K562 (cell line): ENCODE results near the gene DHDH. TPM values are rescaled to one million over a fixed set of nuclear protein-coding genes. Genes with fewer than 3 reads are reported as not detected.

Source experiments
- ATAC-seq: fragments of 200-7000 bp; cut with Tn5 transposase; 3 replicates; pipeline ENCODE4 v1.9.1; 2020; ENCODE audit warnings: moderate library complexity
- BruUV-seq: library from RNA; stranded (reverse); fragments of 400-500 nt; replicated peaks from 2 replicates; lab custom pipeline; 2021; lab: Mats Ljungman, UMichigan
- CTCF ChIA-PET: fragments of 300-600 bp; formaldehyde crosslinking; extraction: SDS; loops from one replicate; lab custom pipeline; 2021; ENCODE audit warnings: low intra/inter-chr PET ratio; lab: Yijun Ruan, JAX
- POLR2A ChIA-PET: fragments of 300-600, 350-650 bp; sonication (Branson Sonifier 250); formaldehyde crosslinking; extraction: SDS; loops from one replicate; lab custom pipeline; 2021; ENCODE audit warnings: antibody characterized with exemption, inconsistent platforms; lab: Yijun Ruan, JAX
- DNase-seq, 4 experiments: peaks; one replicate each; pipeline versions ENCODE4 v3.0.0 to v3.0.0-alpha.2; 2011 to 2018; ENCODE audit warnings: low spot score in 3 of 4, mixed read lengths in 3 of 4; ENCODE audit errors: extremely low read depth in 1 of 4
- FAIRE-seq: peaks from 2 replicates; lab custom pipeline; 2011; peaks lifted over from hg19 to GRCh38; lab: Jason Lieb, UNC
- H2AFZ ChIP-seq: 2 replicates; pipeline ENCODE4 v1.6.0; 2011; ENCODE audit warnings: low read depth, low read length, control low read depth, inconsistent platforms
- H3K27ac ChIP-seq: fragments of 200-600 bp; 3 replicates; pipeline ENCODE4 v1.8.0; 2011; ENCODE audit warnings: low read depth, mild to moderate bottlenecking, control low read depth, inconsistent platforms, low read length, moderate library complexity, mixed read lengths; ENCODE audit errors: extremely low read depth
- H3K27me3 ChIP-seq, 2 experiments: fragments of 300-600 bp in 1 of 2; 2 replicates in 1 of 2; 3 replicates in 1 of 2; pipeline versions ENCODE4 v1.6.0 to v1.8.0; 2011; ENCODE audit warnings: inconsistent platforms in 2 of 2, low read length in 2 of 2, mild to moderate bottlenecking in 1 of 2, mixed read lengths in 1 of 2, moderate library complexity in 1 of 2; ENCODE audit not compliant: control insufficient read depth in 2 of 2, insufficient read depth in 2 of 2
- H3K36me3 ChIP-seq: fragments of 300-600 bp; 3 replicates; pipeline ENCODE4 v1.8.0; 2011; ENCODE audit warnings: mild to moderate bottlenecking, low read length, inconsistent platforms; ENCODE audit not compliant: control insufficient read depth, insufficient read depth
- H3K4me1 ChIP-seq, 2 experiments: fragments of 200-600 bp in 1 of 2; replicated peaks in 1 of 2; 2 replicates in 1 of 2; 3 replicates in 1 of 2; pipeline versions ENCODE4 v1.5.1 to v1.8.0; 2011; ENCODE audit warnings: inconsistent platforms in 2 of 2, low read length in 2 of 2, mild to moderate bottlenecking in 1 of 2, mixed read lengths in 1 of 2, moderate library complexity in 1 of 2; ENCODE audit not compliant: control insufficient read depth in 2 of 2, insufficient read depth in 2 of 2
- H3K4me2 ChIP-seq: 2 replicates; pipeline ENCODE4 v1.6.1; 2011; ENCODE audit warnings: low read length, control low read depth, inconsistent platforms, mixed read lengths; ENCODE audit not compliant: insufficient read depth
- H3K4me3 ChIP-seq: fragments of 200-600 bp; sonication (generic), shearing (Covaris generic); 2 replicates; pipeline ENCODE4 v1.5.1; 2016; ENCODE audit warnings: control low read depth, inconsistent platforms
- H3K79me2 ChIP-seq: fragments of 200-600 bp; 3 replicates; pipeline ENCODE4 v1.8.0; 2011; ENCODE audit warnings: low read length, inconsistent platforms; ENCODE audit not compliant: control insufficient read depth, insufficient read depth
- H3K9ac ChIP-seq, 2 experiments: 2 replicates each; pipeline versions ENCODE4 v1.6.0 to v1.6.1; 2011; ENCODE audit warnings: low read depth in 2 of 2, low read length in 2 of 2, control low read depth in 1 of 2, inconsistent platforms in 1 of 2, mild to moderate bottlenecking in 1 of 2, mixed read lengths in 1 of 2; ENCODE audit not compliant: insufficient read depth in 1 of 2
- H3K9me1 ChIP-seq: one replicate; pipeline ENCODE4 v1.6.0; 2011; ENCODE audit warnings: inconsistent platforms, mild to moderate bottlenecking, low read length, moderate library complexity; ENCODE audit not compliant: control insufficient read depth, insufficient read depth
- H3K9me3 ChIP-seq: replicated peaks from 2 replicates; pipeline ENCODE4 v1.5.1; 2011; ENCODE audit warnings: low read depth, low read length, inconsistent platforms; ENCODE audit not compliant: control insufficient read depth, insufficient read depth
- H4K20me1 ChIP-seq: replicated peaks from 2 replicates; pipeline ENCODE4 v1.6.1; 2011; ENCODE audit warnings: low read length, inconsistent platforms, mixed read lengths; ENCODE audit not compliant: control insufficient read depth, insufficient read depth
- ATF3 ChIP-seq, 2 experiments: fragments of 450-650 bp in 1 of 2; sonication (generic) in 1 of 2; formaldehyde crosslinking in 1 of 2; IDR thresholded peaks in 1 of 2; conservative IDR thresholded peaks in 1 of 2; 2 replicates each; pipeline versions ENCODE4 v1.6.1 to v1.8.1; 2016 to 2023; ENCODE audit warnings: mild to moderate bottlenecking in 2 of 2, moderate library complexity in 2 of 2, inconsistent platforms in 1 of 2, missing genetic modification reagents in 1 of 2
- ATF7 ChIP-seq: fragments of 450-650 bp; IDR thresholded peaks from 2 replicates; pipeline ENCODE4 v1.7.1; 2014; ENCODE audit warnings: mild to moderate bottlenecking, moderate library complexity
- PCBP1 ChIP-seq: fragments of 200-400 bp; formaldehyde crosslinking; IDR thresholded peaks from 2 replicates; pipeline ENCODE4 v1.6.1; 2018; ENCODE audit warnings: mild to moderate bottlenecking, low read depth, low read length; ENCODE audit not compliant: poor library complexity, severe bottlenecking
- ZZZ3 ChIP-seq: fragments of 450-650 bp; IDR thresholded peaks from 2 replicates; pipeline ENCODE4 v1.6.1; 2016; ENCODE audit warnings: antibody characterized with exemption, mild to moderate bottlenecking, moderate library complexity
- WGBS: fragments of 100-300 bp; shearing (Covaris generic); methylation state at CpG from one replicate; pipeline ENCODE4 v1.1.6; 2016; ENCODE audit warnings: low coverage, mixed read lengths; ENCODE audit not compliant: insufficient coverage; ENCODE audit errors: missing lambda C conversion rate; 5-methylcytosine and 5-hydroxymethylcytosine counted together
- in situ Hi-C: fragments of 300-500 bp; cut with MboI; formaldehyde crosslinking; loops from 4 replicates; pipeline ENCODE4 v1.15.0; 2018; ENCODE audit warnings: inconsistent platforms, mixed read lengths
- intact Hi-C: fragments of 100-400 bp; cut with micrococcal nuclease; formaldehyde crosslinking; loops from 2 replicates; pipeline ENCODE4 v1.14.2; 2022
- polyA plus RNA-seq, 8 experiments: library from polyadenylated mRNA; depleted of rRNA in 4 of 8; stranded (reverse) in 5 of 8; unstranded in 3 of 8; fragments of >200 nt; fragmentation: Nextera tagmentation in 2 of 8; fragmentation: Illumina TruSeq in 1 of 8; extraction: Ambion mirVana in 2 of 8; extraction: Trizol in 1 of 8; gene quantifications; 2 replicates each; pipeline versions ENCODE4 v1.2.1 to v1.2.3, GENCODE V29; 2011 to 2014; ENCODE audit warnings: inconsistent platforms in 1 of 8, missing spikeins in 1 of 8
- total RNA-seq, 7 experiments: library from RNA; depleted of rRNA in 6 of 7; stranded (reverse); fragments of >200 nt in 6 of 7; fragmentation: Illumina TruSeq in 2 of 7; extraction: Trizol in 2 of 7; gene quantifications; 2 replicates each; pipeline versions ENCODE4 v1.2.1 to v1.2.3, GENCODE V29; 2011 to 2021; ENCODE audit warnings: low replicate concordance in 1 of 7

DHDH gene
- total and polyA plus RNA-seq, 9 of the 15 experiments (the other 6 are each of a cell fraction or from before 2014, with no cell fraction given): 0.37 to 1.9 (median 0.87) TPM

- no TSS peak for BruUV-seq
- no peak for ATAC-seq
- Histone ChIP-seq H3K27ac (no peak overlapping the region), H3K79me2 (no peaks in the 10 kb centered on the region), H3K36me3 (no peaks in the 10 kb centered on the region), H3K9ac (no peak overlapping the region), H3K9me1 (no peaks in the 10 kb centered on the region), H3K4me2 (no peak overlapping the region), H3K4me1 (peaks cover 9 to 42% of the 10 kb centered on the region in 2 experiments; a peak in 4 of 5 replicates), H2AFZ (no peak overlapping the region), H3K27me3 (no peaks in the 10 kb centered on the region), H3K9me3 (no peaks in the 10 kb centered on the region), H4K20me1 (no peaks in the 10 kb centered on the region), H3K4me3 (no peak overlapping the region)
- WGBS: 74% methylated on average over 7 of the region's 7 CpGs
- ChIA-PET CTCF (interaction anchor here (0.7 kb wide), 1 partner anchor 197 kb away, joined by 3 read pairs; no protein-coding TSS in a partner anchor), POLR2A (no interaction called here)
- in situ Hi-C loops: no loop called here
- no peak for DNase-seq
- peak; percentile 51; the same call in 1 of the 2 replicates for TF ChIP-seq ATF7
- TF ChIP-seq ATF3 (IDR thresholded peaks at IDR 0.05): peak; percentile 70
- TF ChIP-seq ATF3 (CRISPR knock-in tag; conservative IDR thresholded peaks at IDR 0.05): no peak
- TF ChIP-seq ZZZ3: no peak
- TF ChIP-seq PCBP1: no peak
- FAIRE-seq: no peak
- intact Hi-C loops: no loop called here
These were observed 4.8 kb downstream of the DHDH start for GRCh38 chr19:48938256-48938655.
